ENCODE measurements around the gene TRIM44.
"Not testable (repeated sequence)": the region's sequence is repeated elsewhere in the genome, so short reads cannot be mapped to it uniquely, and the experiment has no call there.

TRIM44 gene

DNA sequence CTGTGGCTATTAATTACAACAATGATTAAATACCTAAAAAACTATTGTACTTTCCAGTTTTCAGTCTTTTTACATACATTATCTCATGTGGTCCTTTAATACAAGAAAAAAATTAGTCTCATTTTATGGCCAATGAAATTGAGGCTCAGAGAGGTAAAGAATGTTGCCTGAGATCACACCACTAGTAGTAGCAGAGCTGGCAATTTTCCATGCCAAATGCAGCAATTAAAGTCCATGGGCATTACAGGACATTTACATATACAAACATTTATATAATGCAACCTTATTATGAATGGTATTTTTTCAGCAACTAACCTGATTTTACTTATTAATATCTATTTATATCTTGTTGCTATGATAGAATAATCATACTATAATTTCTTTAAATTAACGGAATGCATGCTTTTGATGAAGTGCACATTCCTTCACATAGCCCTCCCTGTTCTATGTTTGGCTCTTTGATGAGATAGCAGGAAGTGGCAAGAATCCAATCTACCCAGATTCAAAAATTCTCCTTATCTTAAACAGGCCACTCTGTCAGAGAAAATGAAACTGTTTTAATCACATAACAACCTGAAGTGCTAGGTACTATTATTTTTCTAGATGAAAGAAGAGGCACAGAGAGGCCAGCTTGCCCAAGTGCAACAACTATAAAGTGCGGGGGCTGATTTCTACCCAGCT lies 160.4 kb downstream of the TRIM44 start:
- TF ChIP-seq ZFX (IDR thresholded peaks at IDR 0.05; ENCODE audit: borderline replicate concordance) (no peak), CTCF (IDR thresholded peaks at IDR 0.05) (no peak)
- H3K27ac ChIP-seq, result no peak overlapping the region

DNA sequence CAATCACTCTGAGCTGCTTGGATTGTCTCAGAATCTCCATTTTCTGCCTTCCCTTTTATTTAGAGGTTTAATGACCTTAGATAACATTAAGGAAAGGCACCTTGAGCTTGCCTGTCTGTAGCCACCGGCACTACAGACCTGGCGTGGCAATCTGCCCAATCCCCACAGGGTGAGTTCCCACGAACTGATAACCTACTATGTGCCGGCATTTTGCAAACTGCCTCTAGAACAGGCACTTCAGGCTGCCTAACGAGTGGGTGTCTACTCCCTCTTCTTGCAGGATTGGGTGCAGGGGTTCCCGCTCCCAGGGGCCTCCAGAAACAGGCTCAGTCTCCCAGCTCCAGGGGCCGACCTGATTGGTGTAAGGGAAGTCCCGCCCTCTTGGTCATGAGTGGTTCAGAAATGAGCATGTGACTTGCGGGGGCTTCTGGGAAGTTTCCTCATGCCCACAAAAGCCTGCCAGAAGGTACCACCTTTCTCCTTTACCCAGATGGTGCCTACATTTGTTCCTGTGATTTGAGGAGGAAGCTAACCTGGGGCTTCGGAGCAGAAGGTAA lies 161.2 kb downstream of the TRIM44 start:
- TF ChIP-seq ZFX (IDR thresholded peaks at IDR 0.05; ENCODE audit: borderline replicate concordance) (no peak), CTCF (IDR thresholded peaks at IDR 0.05) (no peak)

GRCh38 chr11:35825386-35825785 lies 162.8 kb downstream of the TRIM44 start:
- no peak overlapping the region for H3K27ac ChIP-seq
- no peak for TF ChIP-seq ZFX (IDR thresholded peaks at IDR 0.05; ENCODE audit: borderline replicate concordance)
- no peak for TF ChIP-seq CTCF (IDR thresholded peaks at IDR 0.05)

More for the DNA sequence above, 161.2 kb downstream of the TRIM44 start:
- H3K27ac ChIP-seq, result no peak overlapping the region

GRCh38 chr11:35826006-35826405 lies 163.4 kb downstream of the TRIM44 start:
- H3K27ac ChIP-seq, result no peak overlapping the region
- TF ChIP-seq CTCF (IDR thresholded peaks at IDR 0.05) (no peak), ZFX (IDR thresholded peaks at IDR 0.05; ENCODE audit: borderline replicate concordance) (no peak)

GRCh38 chr11:35826949-35827348 lies 164.4 kb downstream of the TRIM44 start:
- TF ChIP-seq ZFX (IDR thresholded peaks at IDR 0.05; ENCODE audit: borderline replicate concordance) (no peak), CTCF (IDR thresholded peaks at IDR 0.05) (no peak)
- no peak overlapping the region for H3K27ac ChIP-seq

GRCh38 chr11:35836205-35836604 lies 173.6 kb downstream of the TRIM44 start:
- TF ChIP-seq ZFX (IDR thresholded peaks at IDR 0.05; ENCODE audit: borderline replicate concordance), result no peak
- TF ChIP-seq CTCF (IDR thresholded peaks at IDR 0.05), result no peak
- H3K27ac ChIP-seq, result no peak overlapping the region

DNA sequence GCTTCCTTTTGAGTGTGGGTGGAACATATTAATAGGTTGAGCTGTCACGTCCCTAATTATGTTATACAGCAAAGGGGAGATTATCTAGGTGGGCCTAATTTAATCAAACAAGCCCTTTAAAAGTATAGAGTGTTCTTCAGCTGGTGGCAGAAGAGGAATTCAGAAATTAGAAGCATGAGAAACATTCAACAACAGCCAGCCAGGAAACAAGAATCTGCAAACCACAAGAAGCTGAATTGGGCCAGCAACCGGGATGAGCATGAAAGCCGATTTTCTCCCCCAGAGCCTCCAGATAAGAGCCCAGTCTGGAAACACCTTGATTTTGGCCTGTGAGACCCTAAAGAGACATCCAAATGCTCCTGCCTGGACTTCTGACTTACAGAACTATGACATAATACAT lies 175.5 kb downstream of the TRIM44 start:
- no peak overlapping the region for H3K27ac ChIP-seq
- TF ChIP-seq ZFX (IDR thresholded peaks at IDR 0.05; ENCODE audit: borderline replicate concordance), result no peak
- no peak for TF ChIP-seq CTCF (IDR thresholded peaks at IDR 0.05)

DNA sequence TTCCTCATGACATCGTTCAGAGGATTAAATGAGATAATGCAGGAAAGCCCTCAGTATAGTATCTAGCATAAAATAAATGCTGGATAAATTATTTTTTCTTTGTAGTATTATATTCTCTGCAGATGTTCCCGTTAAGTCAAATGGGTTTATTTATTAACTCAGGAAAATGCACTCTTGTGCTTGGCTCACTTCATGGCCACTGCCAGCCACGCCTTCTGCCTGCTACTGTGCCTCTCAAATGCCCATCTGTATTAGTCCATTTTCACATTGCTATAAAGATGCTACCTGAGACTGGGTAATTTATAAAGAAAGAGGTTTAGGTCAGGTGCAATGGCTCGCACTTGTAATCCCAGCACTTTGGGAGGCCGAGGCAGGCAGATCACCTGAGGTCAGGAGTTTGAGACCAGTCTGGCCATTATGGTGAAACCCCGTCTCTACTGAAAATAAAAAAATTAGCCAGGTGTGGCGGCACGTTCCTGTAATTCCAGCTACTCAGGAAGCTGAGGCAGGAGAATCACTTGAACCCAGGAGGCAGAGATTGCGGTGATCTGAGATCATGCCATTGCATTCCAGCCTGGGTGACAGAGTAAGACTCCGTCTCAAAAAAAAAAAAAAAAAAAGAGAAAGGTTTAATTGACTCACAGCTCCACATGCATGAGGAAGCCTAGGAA lies 176.3 kb downstream of the TRIM44 start:
- not testable (repeated sequence) for H3K27ac ChIP-seq
